HepG2 (cell line): ENCODE results near the gene TBC1D22A. TPM values are rescaled to one million over a fixed set of nuclear protein-coding genes. Genes with fewer than 3 reads are reported as not detected.

Source experiments
- LRRFIP1 ChIP-seq: sonication (generic); formaldehyde crosslinking; conservative IDR thresholded peaks from 2 replicates; pipeline ENCODE4 v1.4.0; 2020; ENCODE audit warnings: missing genetic modification reagents
- PHF20 ChIP-seq: sonication (generic); formaldehyde crosslinking; IDR thresholded peaks from 2 replicates; pipeline ENCODE4 v1.5.0; 2020; ENCODE audit warnings: mild to moderate bottlenecking, missing genetic modification reagents
- RBM39 ChIP-seq: fragments of 200-400 bp; formaldehyde crosslinking; IDR thresholded peaks from one replicate; pipeline ENCODE4 v1.6.1; 2018; ENCODE audit warnings: antibody characterized with exemption, mild to moderate bottlenecking, low read depth, low read length; ENCODE audit not compliant: poor library complexity, severe bottlenecking
- SYNCRIP ChIP-seq: fragments of 200-400 bp; formaldehyde crosslinking; IDR thresholded peaks from 2 replicates; pipeline ENCODE4 v1.6.1; 2018; ENCODE audit warnings: mild to moderate bottlenecking, low read depth, low read length; ENCODE audit not compliant: insufficient read depth
- TGIF2 ChIP-seq: IDR thresholded peaks from 2 replicates; pipeline ENCODE4 v1.6.1; 2016; ENCODE audit warnings: control low read depth, missing compliant biosample characterization
- ZBTB44 ChIP-seq: sonication (generic); formaldehyde crosslinking; IDR thresholded peaks from 2 replicates; pipeline ENCODE4 v1.4.0; 2020; ENCODE audit warnings: missing genetic modification reagents
- ZNF20 ChIP-seq: sonication (generic); formaldehyde crosslinking; IDR thresholded peaks from 2 replicates; pipeline ENCODE4 v1.4.0; 2020; ENCODE audit warnings: mild to moderate bottlenecking, moderate library complexity, missing genetic modification reagents
- ZNF350 ChIP-seq: sonication (generic); formaldehyde crosslinking; IDR thresholded peaks from 2 replicates; pipeline ENCODE4 v1.4.0; 2020; ENCODE audit warnings: mild to moderate bottlenecking, low read depth, missing genetic modification reagents, borderline replicate concordance
- ZNF644 ChIP-seq: IDR thresholded peaks from 2 replicates; pipeline ENCODE4 v1.6.1; 2016; ENCODE audit warnings: low read depth
- ZNF672 ChIP-seq: sonication (generic); formaldehyde crosslinking; IDR thresholded peaks from 2 replicates; pipeline ENCODE4 v1.8.1; 2022; ENCODE audit warnings: missing genetic modification reagents
- ZNF772 ChIP-seq: sonication (generic); formaldehyde crosslinking; IDR thresholded peaks from 2 replicates; pipeline ENCODE4 v1.5.0; 2020; ENCODE audit warnings: mild to moderate bottlenecking, missing genetic modification reagents
- ZNF773 ChIP-seq: sonication (generic); formaldehyde crosslinking; IDR thresholded peaks from 2 replicates; pipeline ENCODE4 v1.4.0; 2020; ENCODE audit warnings: missing genetic modification reagents, borderline replicate concordance
- polyA plus RNA-seq, 8 experiments: library from polyadenylated mRNA; depleted of rRNA in 3 of 8; stranded (reverse) in 7 of 8; unstranded in 1 of 8; fragments of >200 nt; fragmentation: Illumina TruSeq in 4 of 8; extraction: Trizol in 4 of 8; gene quantifications; 2 replicates each; pipeline versions ENCODE4 v1.2.1 to v1.2.3, GENCODE V29; 2011 to 2016; ENCODE audit warnings: low read depth in 4 of 8, missing spikeins in 1 of 8, mixed read lengths in 1 of 8; ENCODE audit not compliant: insufficient read depth in 1 of 8
- total RNA-seq, 5 experiments: library from RNA; depleted of rRNA; stranded (reverse); fragments of >200 nt; fragmentation: Illumina TruSeq; extraction: Trizol; gene quantifications; 2 replicates each; pipeline ENCODE4 v1.2.3, GENCODE V29; 2016; ENCODE audit warnings: low read depth in 1 of 5
- TF ChIP-seq, protein P1 (sequence below): sonication (generic); formaldehyde crosslinking; IDR thresholded peaks from 2 replicates; pipeline ENCODE4 v1.4.0; 2020; ENCODE audit warnings: mild to moderate bottlenecking, missing genetic modification reagents
- TF ChIP-seq, protein P2 (sequence below): sonication (generic); formaldehyde crosslinking; IDR thresholded peaks from 2 replicates; pipeline ENCODE4 v1.9.0; 2021; ENCODE audit warnings: mild to moderate bottlenecking, missing genetic modification reagents

The TBC1D22A gene
- total and polyA plus RNA-seq, 2 of the 13 experiments (the other 11 are each of a cell fraction or from before 2014, with no cell fraction given) = 17.3 to 18.0 TPM

- TF ChIP-seq, protein P1, sequence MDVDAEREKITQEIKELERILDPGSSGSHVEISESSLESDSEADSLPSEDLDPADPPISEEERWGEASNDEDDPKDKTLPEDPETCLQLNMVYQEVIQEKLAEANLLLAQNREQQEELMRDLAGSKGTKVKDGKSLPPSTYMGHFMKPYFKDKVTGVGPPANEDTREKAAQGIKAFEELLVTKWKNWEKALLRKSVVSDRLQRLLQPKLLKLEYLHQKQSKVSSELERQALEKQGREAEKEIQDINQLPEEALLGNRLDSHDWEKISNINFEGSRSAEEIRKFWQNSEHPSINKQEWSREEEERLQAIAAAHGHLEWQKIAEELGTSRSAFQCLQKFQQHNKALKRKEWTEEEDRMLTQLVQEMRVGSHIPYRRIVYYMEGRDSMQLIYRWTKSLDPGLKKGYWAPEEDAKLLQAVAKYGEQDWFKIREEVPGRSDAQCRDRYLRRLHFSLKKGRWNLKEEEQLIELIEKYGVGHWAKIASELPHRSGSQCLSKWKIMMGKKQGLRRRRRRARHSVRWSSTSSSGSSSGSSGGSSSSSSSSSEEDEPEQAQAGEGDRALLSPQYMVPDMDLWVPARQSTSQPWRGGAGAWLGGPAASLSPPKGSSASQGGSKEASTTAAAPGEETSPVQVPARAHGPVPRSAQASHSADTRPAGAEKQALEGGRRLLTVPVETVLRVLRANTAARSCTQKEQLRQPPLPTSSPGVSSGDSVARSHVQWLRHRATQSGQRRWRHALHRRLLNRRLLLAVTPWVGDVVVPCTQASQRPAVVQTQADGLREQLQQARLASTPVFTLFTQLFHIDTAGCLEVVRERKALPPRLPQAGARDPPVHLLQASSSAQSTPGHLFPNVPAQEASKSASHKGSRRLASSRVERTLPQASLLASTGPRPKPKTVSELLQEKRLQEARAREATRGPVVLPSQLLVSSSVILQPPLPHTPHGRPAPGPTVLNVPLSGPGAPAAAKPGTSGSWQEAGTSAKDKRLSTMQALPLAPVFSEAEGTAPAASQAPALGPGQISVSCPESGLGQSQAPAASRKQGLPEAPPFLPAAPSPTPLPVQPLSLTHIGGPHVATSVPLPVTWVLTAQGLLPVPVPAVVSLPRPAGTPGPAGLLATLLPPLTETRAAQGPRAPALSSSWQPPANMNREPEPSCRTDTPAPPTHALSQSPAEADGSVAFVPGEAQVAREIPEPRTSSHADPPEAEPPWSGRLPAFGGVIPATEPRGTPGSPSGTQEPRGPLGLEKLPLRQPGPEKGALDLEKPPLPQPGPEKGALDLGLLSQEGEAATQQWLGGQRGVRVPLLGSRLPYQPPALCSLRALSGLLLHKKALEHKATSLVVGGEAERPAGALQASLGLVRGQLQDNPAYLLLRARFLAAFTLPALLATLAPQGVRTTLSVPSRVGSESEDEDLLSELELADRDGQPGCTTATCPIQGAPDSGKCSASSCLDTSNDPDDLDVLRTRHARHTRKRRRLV = no peak
- TF ChIP-seq PHF20 (no peak), ZNF773 (CRISPR knock-in tag) (no peak), ZNF644 (CRISPR knock-in tag) (no peak), ZNF772 (no peak), ZBTB44 (CRISPR knock-in tag) (no peak), ZNF672 (no peak), ZNF20 (CRISPR knock-in tag) (0 out of 2 replicates have a peak, but pooled peaks have one; percentile 52), SYNCRIP (no peak), LRRFIP1 (CRISPR knock-in tag) (no peak), TGIF2 (no peak), RBM39 (no peak), ZNF350 (no peak)
- TF ChIP-seq, protein P2, sequence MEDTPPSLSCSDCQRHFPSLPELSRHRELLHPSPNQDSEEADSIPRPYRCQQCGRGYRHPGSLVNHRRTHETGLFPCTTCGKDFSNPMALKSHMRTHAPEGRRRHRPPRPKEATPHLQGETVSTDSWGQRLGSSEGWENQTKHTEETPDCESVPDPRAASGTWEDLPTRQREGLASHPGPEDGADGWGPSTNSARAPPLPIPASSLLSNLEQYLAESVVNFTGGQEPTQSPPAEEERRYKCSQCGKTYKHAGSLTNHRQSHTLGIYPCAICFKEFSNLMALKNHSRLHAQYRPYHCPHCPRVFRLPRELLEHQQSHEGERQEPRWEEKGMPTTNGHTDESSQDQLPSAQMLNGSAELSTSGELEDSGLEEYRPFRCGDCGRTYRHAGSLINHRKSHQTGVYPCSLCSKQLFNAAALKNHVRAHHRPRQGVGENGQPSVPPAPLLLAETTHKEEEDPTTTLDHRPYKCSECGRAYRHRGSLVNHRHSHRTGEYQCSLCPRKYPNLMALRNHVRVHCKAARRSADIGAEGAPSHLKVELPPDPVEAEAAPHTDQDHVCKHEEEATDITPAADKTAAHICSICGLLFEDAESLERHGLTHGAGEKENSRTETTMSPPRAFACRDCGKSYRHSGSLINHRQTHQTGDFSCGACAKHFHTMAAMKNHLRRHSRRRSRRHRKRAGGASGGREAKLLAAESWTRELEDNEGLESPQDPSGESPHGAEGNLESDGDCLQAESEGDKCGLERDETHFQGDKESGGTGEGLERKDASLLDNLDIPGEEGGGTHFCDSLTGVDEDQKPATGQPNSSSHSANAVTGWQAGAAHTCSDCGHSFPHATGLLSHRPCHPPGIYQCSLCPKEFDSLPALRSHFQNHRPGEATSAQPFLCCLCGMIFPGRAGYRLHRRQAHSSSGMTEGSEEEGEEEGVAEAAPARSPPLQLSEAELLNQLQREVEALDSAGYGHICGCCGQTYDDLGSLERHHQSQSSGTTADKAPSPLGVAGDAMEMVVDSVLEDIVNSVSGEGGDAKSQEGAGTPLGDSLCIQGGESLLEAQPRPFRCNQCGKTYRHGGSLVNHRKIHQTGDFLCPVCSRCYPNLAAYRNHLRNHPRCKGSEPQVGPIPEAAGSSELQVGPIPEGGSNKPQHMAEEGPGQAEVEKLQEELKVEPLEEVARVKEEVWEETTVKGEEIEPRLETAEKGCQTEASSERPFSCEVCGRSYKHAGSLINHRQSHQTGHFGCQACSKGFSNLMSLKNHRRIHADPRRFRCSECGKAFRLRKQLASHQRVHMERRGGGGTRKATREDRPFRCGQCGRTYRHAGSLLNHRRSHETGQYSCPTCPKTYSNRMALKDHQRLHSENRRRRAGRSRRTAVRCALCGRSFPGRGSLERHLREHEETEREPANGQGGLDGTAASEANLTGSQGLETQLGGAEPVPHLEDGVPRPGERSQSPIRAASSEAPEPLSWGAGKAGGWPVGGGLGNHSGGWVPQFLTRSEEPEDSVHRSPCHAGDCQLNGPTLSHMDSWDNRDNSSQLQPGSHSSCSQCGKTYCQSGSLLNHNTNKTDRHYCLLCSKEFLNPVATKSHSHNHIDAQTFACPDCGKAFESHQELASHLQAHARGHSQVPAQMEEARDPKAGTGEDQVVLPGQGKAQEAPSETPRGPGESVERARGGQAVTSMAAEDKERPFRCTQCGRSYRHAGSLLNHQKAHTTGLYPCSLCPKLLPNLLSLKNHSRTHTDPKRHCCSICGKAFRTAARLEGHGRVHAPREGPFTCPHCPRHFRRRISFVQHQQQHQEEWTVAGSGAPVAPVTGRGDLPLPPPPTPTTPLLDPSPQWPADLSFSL (CRISPR knock-in tag) = no peak
These were observed 174.0 kb downstream of the TBC1D22A start (continued) for GRCh38 chr22:46936378-46936903.
